Kidney (tissue), 14 donors: Measurements from ENCODE around the gene SPIN1. TPM values are rescaled to one million over a fixed set of nuclear protein-coding genes. Genes with fewer than 3 reads are reported as not detected.

Source experiments
- DNase-seq, 5 donors: peaks; one replicate each; pipeline ENCODE4 v3.0.0-alpha.2; 2013 to 2020
- FAIRE-seq: peaks from 2 replicates; lab custom pipeline; 2012; peaks lifted over from hg19 to GRCh38; lab: Jason Lieb, UNC
- H3K27ac ChIP-seq, 2 donors: one replicate each; pipeline ENCODE4 v1.7.0; 2013; ENCODE audit warnings: low read depth in 2 of 2, low read length in 2 of 2, inconsistent platforms in 1 of 2
- H3K27me3 ChIP-seq: one replicate; pipeline ENCODE4 v1.7.1; 2013; ENCODE audit warnings: low read length, inconsistent platforms; ENCODE audit not compliant: control insufficient read depth, insufficient read depth
- H3K36me3 ChIP-seq, 3 donors: one replicate each; pipeline versions ENCODE4 v1.7.0 to v1.7.1; 2013; ENCODE audit warnings: low read length in 3 of 3, control low read depth in 1 of 3, inconsistent platforms in 1 of 3; ENCODE audit not compliant: insufficient read depth in 3 of 3, control insufficient read depth in 2 of 3
- H3K4me1 ChIP-seq, 3 donors: one replicate each; pipeline versions ENCODE4 v1.7.0 to v1.7.1; 2013; ENCODE audit warnings: low read length in 3 of 3, inconsistent platforms in 1 of 3, low read depth in 1 of 3; ENCODE audit not compliant: control insufficient read depth in 2 of 3, insufficient read depth in 2 of 3
- H3K4me3 ChIP-seq, 3 donors: one replicate each; pipeline versions ENCODE4 v1.7.0 to v1.8.1; 2013; ENCODE audit warnings: low read length in 3 of 3, control low read depth in 1 of 3, inconsistent platforms in 1 of 3
- H3K9ac ChIP-seq, 3 donors: one replicate each; pipeline versions ENCODE4 v1.7.0 to v1.7.1; 2013; ENCODE audit warnings: low read length in 3 of 3, control low read depth in 1 of 3, inconsistent platforms in 1 of 3
- H3K9me3 ChIP-seq, 3 donors: one replicate each; pipeline versions ENCODE4 v1.7.0 to v1.7.1; 2013; ENCODE audit warnings: low read length in 3 of 3, control low read depth in 1 of 3, inconsistent platforms in 1 of 3; ENCODE audit not compliant: control insufficient read depth in 2 of 3, insufficient read depth in 1 of 3
- intact Hi-C: fragments of 100-400 bp; cut with DNase I; formaldehyde crosslinking; loops from one replicate; pipeline ENCODE4 v1.11.1; 2022
- polyA plus RNA-seq: library from polyadenylated mRNA; stranded (reverse); fragments of 350-450 nt; fragmentation: Illumina TruSeq; extraction: RNeasy Lipid Tissue Mini Kit (QIAGEN cat#74804); gene quantifications from one replicate; pipeline ENCODE4 v1.2.3, GENCODE V29; 2014; ENCODE audit warnings: low read depth, low replicate concordance; ENCODE audit not compliant: insufficient read depth
- total RNA-seq: library from RNA; stranded (reverse); fragmentation: NEBNext Ultra II Directional; extraction: Animal tissue kit (Norgen Biotek cat#: 25700); gene quantifications from one replicate; pipeline ENCODE4 v1.2.1, GENCODE V29; 2021
- TF ChIP-seq, protein P1 (sequence below): IDR thresholded peaks from 3 replicates; pipeline ENCODE4 v1.5.1; 2012; ENCODE audit warnings: mild to moderate bottlenecking, moderate library complexity, borderline replicate concordance; ENCODE audit not compliant: insufficient read depth; ENCODE audit errors: extremely low read depth
- donor health status: control.
- donor health status: control.
- donor health status: control.
- donor health status: control.
- donor health status: control.
- donor health status: DM: yes; HTN: yes; CAD: no.
- donor health status: Normal renal cell carcinoma (clear cell type).

The SPIN1 gene
- total and polyA plus RNA-seq, 2 donors from 2014 or later = 27.9 to 88.7 TPM

DNA sequence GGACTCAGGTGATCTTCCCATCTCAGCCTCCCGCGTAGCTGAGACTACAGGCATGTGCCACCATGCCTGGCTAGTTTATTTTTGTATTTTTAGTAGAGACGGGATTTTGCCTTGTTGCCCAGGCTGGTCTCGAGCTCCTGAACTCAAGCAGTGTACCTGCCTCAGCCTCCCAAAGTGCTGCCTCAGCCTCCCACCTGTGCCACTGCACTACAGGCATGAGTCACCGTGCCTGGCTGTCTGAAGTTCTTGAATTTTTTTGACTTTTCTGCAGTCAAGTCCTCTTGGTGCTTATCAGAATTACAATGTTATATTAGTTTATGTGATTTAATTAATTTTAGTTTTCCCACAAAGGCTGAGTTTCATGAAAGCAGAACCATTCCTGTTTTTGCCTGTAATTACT is 9.8 kb downstream of the SPIN1 start:
- TF ChIP-seq, protein P1, sequence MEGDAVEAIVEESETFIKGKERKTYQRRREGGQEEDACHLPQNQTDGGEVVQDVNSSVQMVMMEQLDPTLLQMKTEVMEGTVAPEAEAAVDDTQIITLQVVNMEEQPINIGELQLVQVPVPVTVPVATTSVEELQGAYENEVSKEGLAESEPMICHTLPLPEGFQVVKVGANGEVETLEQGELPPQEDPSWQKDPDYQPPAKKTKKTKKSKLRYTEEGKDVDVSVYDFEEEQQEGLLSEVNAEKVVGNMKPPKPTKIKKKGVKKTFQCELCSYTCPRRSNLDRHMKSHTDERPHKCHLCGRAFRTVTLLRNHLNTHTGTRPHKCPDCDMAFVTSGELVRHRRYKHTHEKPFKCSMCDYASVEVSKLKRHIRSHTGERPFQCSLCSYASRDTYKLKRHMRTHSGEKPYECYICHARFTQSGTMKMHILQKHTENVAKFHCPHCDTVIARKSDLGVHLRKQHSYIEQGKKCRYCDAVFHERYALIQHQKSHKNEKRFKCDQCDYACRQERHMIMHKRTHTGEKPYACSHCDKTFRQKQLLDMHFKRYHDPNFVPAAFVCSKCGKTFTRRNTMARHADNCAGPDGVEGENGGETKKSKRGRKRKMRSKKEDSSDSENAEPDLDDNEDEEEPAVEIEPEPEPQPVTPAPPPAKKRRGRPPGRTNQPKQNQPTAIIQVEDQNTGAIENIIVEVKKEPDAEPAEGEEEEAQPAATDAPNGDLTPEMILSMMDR = no peak
- Histone ChIP-seq H3K36me3 (no peaks in the 10 kb centered on the region), H3K4me3 (no peak overlapping the region), H3K27ac (no peak overlapping the region), H3K9ac (no peak overlapping the region), H3K9me3 (no peaks in the 10 kb centered on the region), H3K4me1 (peaks cover 0 to 8% (median 5%) of the 10 kb centered on the region in 3 donors), H3K27me3 (no peaks in the 10 kb centered on the region)
- no peak for FAIRE-seq
- DNase-seq = no peak
- intact Hi-C loops = no loop called here

DNA sequence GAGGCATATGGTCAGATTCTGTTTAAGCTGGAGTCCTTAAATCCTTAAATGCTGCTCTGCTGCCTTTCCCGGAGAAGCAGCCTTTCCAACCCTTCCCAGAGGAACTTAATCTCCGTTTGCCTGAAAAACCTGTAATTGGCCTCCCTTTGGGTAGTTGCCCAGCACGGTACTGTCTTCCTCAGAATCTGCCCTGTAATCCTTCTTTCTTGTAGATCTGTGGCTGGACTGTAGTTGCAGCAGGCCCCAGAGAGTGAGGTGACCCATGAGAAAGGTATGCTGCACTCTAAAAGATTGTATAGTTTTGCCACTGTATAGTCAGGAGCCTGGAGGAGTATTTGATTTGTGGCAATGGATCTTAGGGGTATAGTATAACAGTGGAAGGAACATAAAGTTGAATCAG is 11.7 kb downstream of the SPIN1 start:
- TF ChIP-seq, protein P1 = no peak
- H3K9me3 ChIP-seq = no peaks in the 10 kb centered on the region
- FAIRE-seq (no peak), DNase-seq (peak in 3 of 5 donors; percentile 14 to 52 (median 52))
- no peaks in the 10 kb centered on the region for H3K36me3 ChIP-seq
- intact Hi-C loops = no loop called here
- H3K27me3 ChIP-seq = no peaks in the 10 kb centered on the region
- no peak overlapping the region for H3K27ac ChIP-seq
- H3K4me3 ChIP-seq = no peak overlapping the region
- H3K9ac ChIP-seq = no peak overlapping the region
- peaks cover 0 to 9% (median 8%) of the 10 kb centered on the region in 3 donors for H3K4me1 ChIP-seq

DNA sequence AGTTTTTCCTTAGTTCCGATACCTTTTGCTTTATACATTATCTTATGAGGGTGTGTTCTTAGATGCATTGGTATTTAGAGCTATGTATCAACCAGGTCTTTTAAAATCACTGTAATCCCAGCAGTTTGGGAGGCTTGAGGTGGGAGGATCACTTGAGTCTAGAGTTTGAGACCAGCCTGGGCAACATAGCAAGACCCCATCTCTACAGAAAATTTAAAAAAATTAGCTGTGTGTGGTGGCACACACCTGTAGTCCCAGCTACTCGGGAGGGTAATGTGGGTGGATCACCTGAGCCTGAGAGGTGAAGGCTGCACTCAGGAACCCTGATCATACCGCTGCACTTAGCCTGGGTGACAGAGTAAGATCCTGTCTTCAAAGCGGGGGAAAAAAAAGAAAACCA is 15.1 kb downstream of the SPIN1 start:
- H3K4me1 ChIP-seq = peaks cover 0 to 16% (median 6%) of the 10 kb centered on the region in 3 donors
- DNase-seq = no peak
- no peak overlapping the region for H3K4me3 ChIP-seq
- no peak overlapping the region for H3K9ac ChIP-seq
- TF ChIP-seq, protein P1 = no peak
- no peak overlapping the region for H3K27ac ChIP-seq
- no peaks in the 10 kb centered on the region for H3K27me3 ChIP-seq
- H3K9me3 ChIP-seq = no peaks in the 10 kb centered on the region
- FAIRE-seq = no peak
- no peaks in the 10 kb centered on the region for H3K36me3 ChIP-seq
- intact Hi-C loops = no loop called here

DNA sequence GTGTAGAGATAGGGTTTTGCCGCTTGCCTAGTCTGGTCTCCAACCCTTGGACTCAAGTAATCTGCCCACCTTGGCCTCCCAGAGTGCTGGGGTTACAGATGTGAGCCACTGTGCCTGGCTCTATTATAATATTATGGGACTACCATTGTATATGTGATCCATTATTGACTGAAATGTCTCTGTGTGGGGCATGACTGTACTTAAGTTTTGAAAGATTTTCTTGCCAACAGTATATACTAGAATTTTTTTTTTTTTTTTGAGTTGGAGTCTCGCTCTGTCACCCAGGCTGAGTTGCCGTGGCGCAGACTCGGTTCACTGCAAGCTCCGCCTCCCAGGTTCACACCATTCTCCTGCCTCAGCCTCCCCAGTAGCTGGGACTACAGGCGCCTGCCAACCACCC is 17.8 kb downstream of the SPIN1 start:
- no peak overlapping the region for H3K9ac ChIP-seq
- H3K27ac ChIP-seq = peak overlapping the region; percentile 51 to 53
- no peaks in the 10 kb centered on the region for H3K36me3 ChIP-seq
- DNase-seq = no peak
- H3K4me1 ChIP-seq = peaks cover 0 to 11% (median 2%) of the 10 kb centered on the region in 3 donors
- intact Hi-C loops = no loop called here
- H3K27me3 ChIP-seq = no peaks in the 10 kb centered on the region
- FAIRE-seq = no peak
- TF ChIP-seq, protein P1 = no peak
- no peaks in the 10 kb centered on the region for H3K9me3 ChIP-seq
- peak overlapping the region in 1 of 3 donors; percentile 9 for H3K4me3 ChIP-seq
